Osteocyte (in vitro differentiated cells): Measurements from ENCODE around the gene GAB2. TPM values are rescaled to one million over a fixed set of nuclear protein-coding genes. Genes with fewer than 3 reads are reported as not detected.

Experiments
- DNase-seq: peaks from one replicate; pipeline ENCODE4 v3.0.0; 2021; ENCODE audit warnings: mixed read lengths; ENCODE audit not compliant: unreplicated experiment; ENCODE audit errors: extremely low spot score
- H3K27ac Mint-ChIP-seq: one replicate; pipeline ENCODE4 v1.8.0; 2021; ENCODE audit warnings: mild to moderate bottlenecking, mixed read lengths; ENCODE audit not compliant: unreplicated experiment
- H3K27me3 Mint-ChIP-seq: one replicate; pipeline ENCODE4 v1.8.0; 2021; ENCODE audit warnings: mixed read lengths; ENCODE audit not compliant: unreplicated experiment
- H3K36me3 Mint-ChIP-seq: one replicate; pipeline ENCODE4 v1.8.0; 2021; ENCODE audit warnings: mixed read lengths; ENCODE audit not compliant: unreplicated experiment
- H3K4me1 Mint-ChIP-seq: one replicate; pipeline ENCODE4 v1.8.0; 2021; ENCODE audit warnings: mixed read lengths; ENCODE audit not compliant: unreplicated experiment
- H3K4me3 Mint-ChIP-seq: one replicate; pipeline ENCODE4 v1.8.0; 2021; ENCODE audit warnings: mild to moderate bottlenecking, moderate library complexity, mixed read lengths; ENCODE audit not compliant: unreplicated experiment
- H3K9me3 Mint-ChIP-seq: one replicate; pipeline ENCODE4 v1.8.0; 2021; ENCODE audit warnings: mixed read lengths; ENCODE audit not compliant: unreplicated experiment
- CTCF ChIP-seq: fragments of 200-600 bp; sonication (generic); IDR thresholded peaks from 2 replicates; pipeline ENCODE4 v1.5.0; 2021; ENCODE audit warnings: antibody characterized with exemption, mild to moderate bottlenecking, moderate library complexity
- total RNA-seq: library from RNA; stranded (reverse); gene quantifications from 2 replicates; pipeline ENCODE4 v1.2.1, GENCODE V29; 2021

Gene GAB2
- total RNA-seq, 1 donor from 2014 or later = 11.4 TPM

- peaks cover 8% of the 10 kb centered on the region for H3K9me3 Mint-ChIP-seq
- no peak overlapping the region for H3K27ac Mint-ChIP-seq
- DNase-seq = no peak
- H3K4me1 Mint-ChIP-seq = peaks cover 7% of the 10 kb centered on the region
- H3K27me3 Mint-ChIP-seq = no peaks in the 10 kb centered on the region
- H3K36me3 Mint-ChIP-seq = peaks cover 16% of the 10 kb centered on the region
- TF ChIP-seq CTCF = no peak
- no peak overlapping the region for H3K4me3 Mint-ChIP-seq
Observed at GRCh38 chr11:78386215-78386941, 31.2 kb downstream of the GAB2 start.

GRCh38 chr11:78385205-78385604, 32.4 kb downstream of the GAB2 start:
- no peaks in the 10 kb centered on the region for H3K27me3 Mint-ChIP-seq
- peaks cover 16% of the 10 kb centered on the region for H3K36me3 Mint-ChIP-seq
- H3K4me1 Mint-ChIP-seq = peaks cover 18% of the 10 kb centered on the region
- no peak overlapping the region for H3K4me3 Mint-ChIP-seq
- DNase-seq = no peak
- peaks cover 8% of the 10 kb centered on the region for H3K9me3 Mint-ChIP-seq
- no peak for TF ChIP-seq CTCF
- H3K27ac Mint-ChIP-seq = no peak overlapping the region

- peaks cover 13% of the 10 kb centered on the region for H3K36me3 Mint-ChIP-seq
- no peak for TF ChIP-seq CTCF
- DNase-seq = no peak
- H3K9me3 Mint-ChIP-seq = peaks cover 8% of the 10 kb centered on the region
- H3K4me1 Mint-ChIP-seq = peaks cover 18% of the 10 kb centered on the region
- H3K27ac Mint-ChIP-seq = no peak overlapping the region
- no peak overlapping the region for H3K4me3 Mint-ChIP-seq
- H3K27me3 Mint-ChIP-seq = no peaks in the 10 kb centered on the region
Observed at GRCh38 chr11:78384231-78384630, 33.4 kb downstream of the GAB2 start.

GRCh38 chr11:78381865-78382264, 35.8 kb downstream of the GAB2 start:
- Mint-ChIP-seq H3K36me3 (peaks cover 13% of the 10 kb centered on the region), H3K9me3 (peaks cover 8% of the 10 kb centered on the region), H3K27ac (no peak overlapping the region), H3K4me3 (no peak overlapping the region), H3K27me3 (no peaks in the 10 kb centered on the region), H3K4me1 (peaks cover 18% of the 10 kb centered on the region)
- no peak for DNase-seq
- TF ChIP-seq CTCF = no peak

GRCh38 chr11:78380615-78381051, 37.0 kb downstream of the GAB2 start:
- no peak for TF ChIP-seq CTCF
- Mint-ChIP-seq H3K4me3 (no peak overlapping the region), H3K36me3 (peaks cover 13% of the 10 kb centered on the region), H3K9me3 (peaks cover 8% of the 10 kb centered on the region), H3K27ac (no peak overlapping the region), H3K27me3 (no peaks in the 10 kb centered on the region), H3K4me1 (peaks cover 18% of the 10 kb centered on the region)
- no peak for DNase-seq
